Eye (tissue), 1 donor: Measurements from ENCODE around the gene NOP56.

ENCODE experiments used
- DNase-seq: peaks from one replicate; pipeline ENCODE4 v3.0.0-alpha.2; 2015

NOP56 gene

DNA sequence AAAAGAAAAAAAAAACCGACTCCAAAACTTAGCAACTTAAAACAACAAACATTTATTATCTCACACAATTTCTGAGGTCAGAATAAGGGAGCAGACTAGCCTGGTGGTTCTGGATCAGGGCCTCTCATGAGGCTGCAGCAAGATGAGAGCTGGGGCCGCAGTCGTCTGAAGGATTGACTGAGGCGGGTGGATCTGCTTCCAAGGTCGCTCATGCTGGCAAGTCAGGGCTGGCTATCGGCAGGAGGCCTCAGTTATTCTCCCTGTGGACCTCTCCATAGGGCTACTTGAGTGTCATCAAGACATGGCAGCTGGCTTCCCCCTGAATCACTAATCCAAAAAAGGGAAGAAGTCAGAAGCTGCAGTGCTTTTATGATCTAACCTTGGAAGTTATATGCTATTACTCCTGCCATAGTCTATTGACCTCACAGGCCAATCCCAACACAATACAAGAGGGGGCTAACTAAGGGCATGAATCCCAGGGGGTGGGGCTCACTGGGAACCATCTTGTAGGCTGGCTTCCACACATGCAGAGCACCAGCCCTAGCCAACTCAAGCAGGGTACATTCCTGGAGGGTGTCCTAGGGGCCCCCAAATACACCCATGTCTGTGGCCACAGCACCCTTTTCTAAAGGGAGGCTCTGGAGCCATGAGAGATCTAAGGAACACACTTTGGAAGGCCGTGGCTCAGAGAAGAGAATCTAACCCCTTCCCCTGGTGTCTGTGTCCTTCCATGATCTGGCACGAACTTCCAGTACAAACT is 51.5 kb downstream of the NOP56 start:
- no peak for DNase-seq

DNA sequence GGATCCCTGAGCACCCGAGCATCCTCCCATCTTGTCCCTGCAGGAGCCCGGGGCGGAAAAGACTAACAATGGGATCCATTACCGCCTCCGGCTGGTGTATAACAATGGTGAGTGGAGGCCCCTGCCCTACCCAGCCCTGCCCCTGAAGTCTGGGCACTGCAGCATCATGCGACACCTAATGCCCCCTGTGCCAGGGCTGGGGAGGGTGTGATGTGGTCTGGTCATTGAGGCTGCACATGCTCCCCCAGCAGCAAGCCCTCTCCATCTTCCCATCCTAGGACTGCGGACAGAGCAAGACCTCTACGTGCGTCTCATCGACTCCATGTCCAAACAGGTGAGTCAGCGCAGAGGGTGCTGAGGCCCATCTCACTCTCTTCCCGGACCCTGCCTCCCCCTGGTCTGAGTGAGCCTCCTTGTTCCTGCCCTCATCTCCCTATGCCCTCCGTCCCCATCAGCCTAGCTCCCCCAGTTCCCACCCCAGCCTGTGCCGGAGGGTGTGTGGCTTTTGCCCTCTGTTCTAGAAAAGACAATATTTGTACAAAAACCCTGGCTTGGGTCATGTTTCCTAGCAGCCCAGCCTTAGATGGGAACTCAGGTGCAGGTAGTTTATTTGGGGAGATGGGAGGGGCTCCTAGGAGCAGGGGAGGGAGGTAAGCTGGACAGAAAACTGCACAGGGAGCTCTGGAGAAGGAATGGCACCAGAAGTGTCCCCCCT is 53.7 kb downstream of the NOP56 start:
- no peak for DNase-seq

DNA sequence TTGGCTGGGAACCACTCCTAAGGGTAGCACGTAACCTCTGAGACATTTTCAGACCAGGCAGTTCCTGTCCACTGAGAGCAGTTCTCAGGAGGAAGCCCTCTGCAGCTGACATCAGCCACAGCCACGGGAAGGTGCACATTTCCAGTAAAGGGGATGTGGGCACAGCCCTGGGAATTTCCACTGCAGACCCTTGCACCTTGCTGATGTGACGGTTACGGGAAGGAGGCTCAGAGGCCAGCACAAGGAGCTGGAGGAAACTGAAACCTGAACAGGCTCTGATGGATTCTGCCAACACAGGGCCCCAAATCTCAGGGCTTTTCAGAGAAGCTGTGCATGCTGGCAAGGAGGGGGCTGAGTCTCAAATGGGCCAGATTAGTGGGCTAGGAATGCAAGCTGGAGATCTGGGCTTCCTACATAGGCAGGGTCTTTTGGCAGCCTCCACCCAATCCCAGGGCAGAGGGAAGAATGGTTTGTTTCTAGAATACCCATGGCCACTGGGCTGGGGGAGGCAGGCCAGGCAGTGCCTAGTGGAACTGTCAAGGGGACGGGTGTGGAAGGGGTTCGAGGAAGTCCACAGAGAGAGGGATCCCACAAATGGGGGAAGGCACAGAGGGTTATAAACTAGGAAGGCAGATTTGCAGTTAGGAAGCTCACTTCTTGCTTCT is 54.4 kb downstream of the NOP56 start:
- no peak for DNase-seq

DNA sequence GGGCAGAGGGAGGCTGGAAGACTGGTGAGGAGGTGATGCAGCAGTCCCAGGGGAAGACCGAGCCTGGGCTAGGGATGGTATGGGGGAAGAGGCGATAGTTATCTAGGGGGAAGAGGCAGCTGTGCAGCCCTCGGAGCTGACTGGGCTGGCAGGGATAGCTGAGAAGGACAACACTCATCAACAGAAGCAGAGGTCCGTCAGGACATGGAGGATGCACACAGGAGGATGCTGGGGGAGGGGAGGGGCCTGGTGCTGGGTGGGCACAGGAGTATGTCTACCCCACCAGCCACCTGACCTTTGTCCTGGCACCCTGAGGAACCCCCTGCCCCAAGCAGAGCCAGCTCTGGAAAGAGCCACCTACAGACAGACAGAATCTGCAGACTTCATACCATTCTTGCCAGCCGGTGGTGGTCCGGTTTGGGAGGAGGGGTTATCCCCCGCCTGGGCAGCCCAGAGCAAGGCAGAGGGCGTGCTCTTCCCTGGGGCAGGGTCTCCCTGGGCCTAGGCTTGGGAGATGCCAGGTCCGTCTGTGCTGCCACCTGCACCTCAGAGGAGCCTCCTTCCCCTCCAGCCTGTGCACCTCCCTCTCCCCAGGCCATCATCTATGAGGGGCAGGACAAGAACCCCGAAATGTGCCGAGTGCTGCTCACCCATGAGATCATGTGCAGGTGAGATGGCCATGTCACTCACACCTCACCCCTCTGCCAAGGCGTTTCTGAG is 55.1 kb downstream of the NOP56 start:
- no peak for DNase-seq
